Esophagus muscularis mucosa (tissue), 4 donors: Measurements from ENCODE around the gene DLX5. TPM values are rescaled to one million over a fixed set of nuclear protein-coding genes. Genes with fewer than 3 reads are reported as not detected.

Experiments
- DNase-seq: peaks from one replicate; pipeline ENCODE4 v3.0.0-alpha.2; 2017; ENCODE audit errors: extremely low spot score
- H3K27ac ChIP-seq, 4 donors: fragments of 200-600 bp; sonication (generic); replicated peaks in 1 of 4; 1 replicate in 3 of 4; 2 replicates in 1 of 4; pipeline ENCODE4 v1.5.1; 2016 to 2019; ENCODE audit warnings: mild to moderate bottlenecking in 1 of 4
- H3K27me3 ChIP-seq, 4 donors: fragments of 200-600 bp; sonication (generic); one replicate each; pipeline versions ENCODE4 v1.5.1 to v1.6.0; 2016 to 2019
- H3K36me3 ChIP-seq, 4 donors: fragments of 200-600 bp; sonication (generic); one replicate each; pipeline ENCODE4 v1.5.1; 2016 to 2019
- H3K4me1 ChIP-seq, 4 donors: fragments of 200-600 bp; sonication (generic); one replicate each; pipeline ENCODE4 v1.5.1; 2016 to 2019
- H3K4me3 ChIP-seq, 4 donors: fragments of 200-600 bp; sonication (generic); 1 replicate in 2 of 4; 2 replicates in 2 of 4; pipeline ENCODE4 v1.5.1; 2016 to 2019; ENCODE audit warnings: mild to moderate bottlenecking in 4 of 4, moderate library complexity in 1 of 4
- H3K9me3 ChIP-seq, 4 donors: fragments of 200-600 bp; sonication (generic); 1 replicate in 3 of 4; 2 replicates in 1 of 4; pipeline ENCODE4 v1.5.1; 2016 to 2019
- CTCF ChIP-seq, 3 experiments: fragments of 200-600 bp in 2 of 3; fragments of 450-650 bp in 1 of 3; sonication (generic) in 2 of 3; IDR thresholded peaks; one replicate each; pipeline ENCODE4 v1.5.1; 2017 to 2019; ENCODE audit warnings: antibody characterized with exemption in 3 of 3, mild to moderate bottlenecking in 2 of 3, moderate library complexity in 1 of 3
- EP300 ChIP-seq: sonication (generic); formaldehyde crosslinking; IDR thresholded peaks from one replicate; pipeline ENCODE4 v1.6.1; 2017; ENCODE audit warnings: antibody characterized with exemption
- POLR2A ChIP-seq: fragments of 450-650 bp; IDR thresholded peaks from one replicate; pipeline ENCODE4 v1.6.1; 2017; ENCODE audit warnings: antibody characterized with exemption, moderate library complexity, mild to moderate bottlenecking, low read depth
- POLR2AphosphoS5 ChIP-seq, 2 donors: sonication (generic); formaldehyde crosslinking; IDR thresholded peaks; one replicate each; pipeline ENCODE4 v1.6.1; 2017; ENCODE audit warnings: antibody characterized with exemption in 2 of 2
- WGBS: methylation state at CpG from one replicate; pipeline ENCODE4 v1.1.5; 2018; 5-methylcytosine and 5-hydroxymethylcytosine counted together
- intact Hi-C: fragments of 100-400 bp; cut with DNase I; formaldehyde crosslinking; loops from one replicate; pipeline ENCODE4 v1.15.1; 2023
- total RNA-seq, 4 donors: library from RNA; depleted of rRNA; stranded (reverse); fragments of >200 nt; gene quantifications; one replicate each; pipeline versions ENCODE4 v1.1.0 to v1.2.1, GENCODE V29; 2016

DLX5 gene
- total RNA-seq, 4 donors from 2014 or later, result 0.17 to 0.26 TPM; not detected in 2

- no peaks in the 10 kb centered on the region for H3K36me3 ChIP-seq
- H3K9me3 ChIP-seq, result no peaks in the 10 kb centered on the region
- no peak within 1 kb of the TSS for H3K27ac ChIP-seq
- intact Hi-C loops, result no loop called here
- H3K27me3 ChIP-seq, result peaks cover 12 to 100% (median 76%) of the 10 kb centered on the region in 4 donors
- DNase-seq, result peak; percentile 77
- H3K4me3 ChIP-seq, result peak within 1 kb of the TSS; percentile 45 to 52 (median 50)
- peaks cover 25 to 44% (median 35%) of the 10 kb centered on the region in 4 donors for H3K4me1 ChIP-seq
- TF ChIP-seq CTCF (IDR thresholded peaks at IDR 0.05) (no peak), POLR2AphosphoS5 (IDR thresholded peaks at IDR 0.05) (no peak), EP300 (no peak)
- under 1% methylated on average over 41 of the region's 44 CpGs for WGBS
Observed at GRCh38 chr7:97005183-97006054, 19.2 kb downstream of the DLX5 start, which contains the start of gene DLX6. TSS of gene DLX6 (plus strand) at chr7:97005553. CDS start at chr7:97005978, 425 bp downstream.

GRCh38 chr7:97004247-97005182, 20.1 kb downstream of the DLX5 start:
- 12% methylated on average over 20 of the region's 20 CpGs for whole genome bisulfite sequencing
- no peak overlapping the region for H3K27ac ChIP-seq
- TF ChIP-seq CTCF (IDR thresholded peaks at IDR 0.05), result no peak
- DNase-seq, result no peak
- H3K4me3 ChIP-seq, result peak overlapping the region; percentile 45 to 52 (median 50)
- H3K9me3 ChIP-seq, result no peaks in the 10 kb centered on the region
- H3K36me3 ChIP-seq, result no peaks in the 10 kb centered on the region
- peaks cover 25 to 44% (median 35%) of the 10 kb centered on the region in 4 donors for H3K4me1 ChIP-seq
- intact Hi-C loops, result no loop called here
- peaks cover 12 to 100% (median 76%) of the 10 kb centered on the region in 4 donors for H3K27me3 ChIP-seq

- WGBS, result 18% methylated on average over 31 of the region's 49 CpGs
- H3K4me1 ChIP-seq, result peaks cover 25 to 48% (median 35%) of the 10 kb centered on the region in 4 donors
- DNase-seq, result peak; percentile 74
- H3K9me3 ChIP-seq, result no peaks in the 10 kb centered on the region
- intact Hi-C loops, result no loop called here
- H3K27ac ChIP-seq, result no peak overlapping the region
- H3K36me3 ChIP-seq, result no peaks in the 10 kb centered on the region
- H3K4me3 ChIP-seq, result no peak overlapping the region
- peaks cover 12 to 100% (median 81%) of the 10 kb centered on the region in 4 donors for H3K27me3 ChIP-seq
- TF ChIP-seq POLR2A, result no peak
- no peak for TF ChIP-seq EP300
- no peak for TF ChIP-seq POLR2AphosphoS5 (IDR thresholded peaks at IDR 0.05)
- TF ChIP-seq CTCF (IDR thresholded peaks at IDR 0.05), result no peak
Observed at GRCh38 chr7:97003262-97004246, 21.1 kb downstream of the DLX5 start.

- no peaks in the 10 kb centered on the region for H3K9me3 ChIP-seq
- no peak overlapping the region for H3K4me3 ChIP-seq
- peaks cover 12 to 100% (median 87%) of the 10 kb centered on the region in 4 donors for H3K27me3 ChIP-seq
- peak; percentile 50 for DNase-seq
- H3K27ac ChIP-seq, result no peak overlapping the region
- TF ChIP-seq POLR2AphosphoS5 (IDR thresholded peaks at IDR 0.05) (no peak), EP300 (no peak)
- intact Hi-C loops, result no loop called here
- no peaks in the 10 kb centered on the region for H3K36me3 ChIP-seq
- H3K4me1 ChIP-seq, result peaks cover 25 to 56% (median 35%) of the 10 kb centered on the region in 4 donors
- WGBS, result 16% methylated on average over 21 of the region's 22 CpGs
Observed at GRCh38 chr7:97002555-97003261, 21.9 kb downstream of the DLX5 start.
